Inflammatory macrophage treated with lipopolysaccharide for 4 hours (primary cell): ENCODE data around the gene PLEK2.
A peak's percentile ranks its signal among the peaks of the same experiment; 100 is the strongest.
"Not testable (repeated sequence)": the region's sequence is repeated elsewhere in the genome, so short reads cannot be mapped to it uniquely, and the experiment has no call there.

Source experiments
- DNase-seq: peaks from one replicate; pipeline ENCODE4 v3.0.0-alpha.2; 2020

The PLEK2 gene

GRCh38 chr14:67357186-67357968 is 54.6 kb downstream of the PLEK2 start:
- DNase-seq, result peak; percentile 31

- no peak for DNase-seq
Observed at GRCh38 chr14:67352055-67352454, 59.9 kb downstream of the PLEK2 start.

GRCh38 chr14:67345583-67345982 is 66.4 kb downstream of the PLEK2 start:
- no peak for DNase-seq

GRCh38 chr14:67343601-67344230 is 68.2 kb downstream of the PLEK2 start:
- DNase-seq, result no peak

GRCh38 chr14:67341231-67341630 is 70.7 kb downstream of the PLEK2 start:
- not testable (repeated sequence) for DNase-seq
